ENCODE data around the gene C16orf87.

Gene C16orf87

GRCh38 chr16:46843898-46844642 is 13.1 kb upstream of the C16orf87 start:
- DNase-seq (ENCODE audit: low read depth), result no peak

GRCh38 chr16:46842192-46842895 is 11.4 kb upstream of the C16orf87 start:
- DNase-seq (ENCODE audit: low read depth), result no peak

- no peak for DNase-seq (ENCODE audit: low read depth)
Measured at GRCh38 chr16:46839986-46840443, 9.0 kb upstream of the C16orf87 start.

- no peak for DNase-seq (ENCODE audit: low read depth)
Measured at GRCh38 chr16:46836534-46837530, 5.9 kb upstream of the C16orf87 start.

GRCh38 chr16:46833460-46833800 is 2.5 kb upstream of the C16orf87 start:
- DNase-seq (ENCODE audit: low read depth), result no peak

- DNase-seq (ENCODE audit: low read depth), result no peak
Measured at GRCh38 chr16:46832757-46833459, 1.9 kb upstream of the C16orf87 start.

- peak; percentile 22 for DNase-seq (ENCODE audit: low read depth)
Measured at GRCh38 chr16:46830417-46830901, 521 bp downstream of the C16orf87 start.

- no peak for DNase-seq (ENCODE audit: low read depth)
Measured at GRCh38 chr16:46828943-46829342, 2.0 kb downstream of the C16orf87 start.

- no peak for DNase-seq (ENCODE audit: low read depth)
Measured at GRCh38 chr16:46828292-46828691, 2.7 kb downstream of the C16orf87 start.

- no peak for DNase-seq (ENCODE audit: low read depth)
Measured at GRCh38 chr16:46826631-46827030, 4.3 kb downstream of the C16orf87 start.

- DNase-seq (ENCODE audit: low read depth), result no peak
Measured at GRCh38 chr16:46822270-46822669, 8.7 kb downstream of the C16orf87 start.

GRCh38 chr16:46817961-46818360 is 13.0 kb downstream of the C16orf87 start:
- no peak for DNase-seq (ENCODE audit: low read depth)

- no peak for DNase-seq (ENCODE audit: low read depth)
Measured at GRCh38 chr16:46814790-46815189, 16.2 kb downstream of the C16orf87 start.

- no peak for DNase-seq (ENCODE audit: low read depth)
Measured at GRCh38 chr16:46813611-46814010, 17.4 kb downstream of the C16orf87 start.

- DNase-seq (ENCODE audit: low read depth), result no peak
Measured at GRCh38 chr16:46812781-46813540, 18.0 kb downstream of the C16orf87 start.

- no peak for DNase-seq (ENCODE audit: low read depth)
Measured at GRCh38 chr16:46811682-46812081, 19.3 kb downstream of the C16orf87 start.

GRCh38 chr16:46808997-46809396 is 22.0 kb downstream of the C16orf87 start:
- DNase-seq (ENCODE audit: low read depth), result no peak

GRCh38 chr16:46807336-46807735 is 23.6 kb downstream of the C16orf87 start:
- no peak for DNase-seq (ENCODE audit: low read depth)

- DNase-seq (ENCODE audit: low read depth), result no peak
Measured at GRCh38 chr16:46803373-46803772, 27.6 kb downstream of the C16orf87 start.

GRCh38 chr16:46801428-46802049 is 29.4 kb downstream of the C16orf87 start:
- DNase-seq (ENCODE audit: low read depth), result no peak
